ENCODE measurements around the gene MRPL33. TPM values are rescaled to one million over a fixed set of nuclear protein-coding genes. Genes with fewer than 3 reads are reported as not detected.
A peak's percentile ranks its signal among the peaks of the same experiment; 100 is the strongest.

MRPL33 gene
- total RNA-seq, 1 experiment from 2014 or later = 86.3 TPM

DNA sequence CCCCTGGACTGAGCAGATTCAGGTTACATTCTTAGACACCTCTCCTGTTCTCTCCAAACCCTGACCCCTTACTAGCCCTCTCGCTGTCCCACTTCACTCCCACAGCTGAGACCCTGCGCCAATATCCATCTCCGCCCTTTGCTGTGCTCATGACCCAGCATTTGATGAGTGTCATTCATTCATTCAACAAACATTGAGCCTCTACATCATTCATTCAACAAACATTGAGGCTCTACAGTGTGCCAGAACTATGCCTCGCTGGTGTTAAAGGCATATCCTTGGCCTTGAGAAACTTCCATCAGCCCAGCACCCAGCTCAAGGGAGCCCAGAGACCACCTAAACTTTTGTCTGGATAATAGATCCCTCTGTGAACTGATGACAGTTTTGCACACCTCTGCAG is 41.9 kb upstream of the MRPL33 start:
- Histone ChIP-seq H2AFZ (no peak overlapping the region), H3K79me2 (ENCODE audit: low read depth) (0 out of 2 replicates have a peak, but pooled peaks cover 3% of the 10 kb centered on the region), H4K20me1 (ENCODE audit: insufficient read depth) (no peaks in the 10 kb centered on the region), H3K9me2 (ENCODE audit: insufficient read depth) (no peaks in the 10 kb centered on the region), H3K27ac (peak overlapping the region; percentile 10; the same call in 1 of the 2 replicates), H3K4me3 (no peak overlapping the region), H3K27me3 (ENCODE audit: insufficient read depth, low read depth) (no peaks in the 10 kb centered on the region), H3K9me3 (ENCODE audit: insufficient read depth, low read depth) (no peaks in the 10 kb centered on the region), H3K4me2 (0 out of 2 replicates have a peak overlapping the region, but pooled peaks have one; percentile 5), H3F3A (ENCODE audit: insufficient read depth, low read depth) (peaks cover 11% of the 10 kb centered on the region; the same call in 1 of the 2 replicates), H3K36me3 (ENCODE audit: low read depth) (no peaks in the 10 kb centered on the region), H3K4me1 (replicated peaks; ENCODE audit: insufficient read depth) (peaks cover 30% of the 10 kb centered on the region)
- ChIA-PET CTCF (no interaction called here), POLR2A (ENCODE audit: unreplicated experiment) (interaction anchor here (0.5 to 0.6 kb wide), 2 partner anchors 24 to 32 kb away, joined by 3 to 4 read pairs; no protein-coding TSS in a partner anchor)
- TF ChIP-seq EZH2 (IDR thresholded peaks at IDR 0.05; ENCODE audit: low read depth) = no peak
- TF ChIP-seq, protein P1, sequence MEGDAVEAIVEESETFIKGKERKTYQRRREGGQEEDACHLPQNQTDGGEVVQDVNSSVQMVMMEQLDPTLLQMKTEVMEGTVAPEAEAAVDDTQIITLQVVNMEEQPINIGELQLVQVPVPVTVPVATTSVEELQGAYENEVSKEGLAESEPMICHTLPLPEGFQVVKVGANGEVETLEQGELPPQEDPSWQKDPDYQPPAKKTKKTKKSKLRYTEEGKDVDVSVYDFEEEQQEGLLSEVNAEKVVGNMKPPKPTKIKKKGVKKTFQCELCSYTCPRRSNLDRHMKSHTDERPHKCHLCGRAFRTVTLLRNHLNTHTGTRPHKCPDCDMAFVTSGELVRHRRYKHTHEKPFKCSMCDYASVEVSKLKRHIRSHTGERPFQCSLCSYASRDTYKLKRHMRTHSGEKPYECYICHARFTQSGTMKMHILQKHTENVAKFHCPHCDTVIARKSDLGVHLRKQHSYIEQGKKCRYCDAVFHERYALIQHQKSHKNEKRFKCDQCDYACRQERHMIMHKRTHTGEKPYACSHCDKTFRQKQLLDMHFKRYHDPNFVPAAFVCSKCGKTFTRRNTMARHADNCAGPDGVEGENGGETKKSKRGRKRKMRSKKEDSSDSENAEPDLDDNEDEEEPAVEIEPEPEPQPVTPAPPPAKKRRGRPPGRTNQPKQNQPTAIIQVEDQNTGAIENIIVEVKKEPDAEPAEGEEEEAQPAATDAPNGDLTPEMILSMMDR (conservative IDR thresholded peaks at IDR 0.05) = no peak
- intact Hi-C loops (cut with micrococcal nuclease; ENCODE audit: unreplicated experiment) = no loop called here
- DNase-seq = no peak
- BruUV-seq (replicated peaks) = no TSS peak

DNA sequence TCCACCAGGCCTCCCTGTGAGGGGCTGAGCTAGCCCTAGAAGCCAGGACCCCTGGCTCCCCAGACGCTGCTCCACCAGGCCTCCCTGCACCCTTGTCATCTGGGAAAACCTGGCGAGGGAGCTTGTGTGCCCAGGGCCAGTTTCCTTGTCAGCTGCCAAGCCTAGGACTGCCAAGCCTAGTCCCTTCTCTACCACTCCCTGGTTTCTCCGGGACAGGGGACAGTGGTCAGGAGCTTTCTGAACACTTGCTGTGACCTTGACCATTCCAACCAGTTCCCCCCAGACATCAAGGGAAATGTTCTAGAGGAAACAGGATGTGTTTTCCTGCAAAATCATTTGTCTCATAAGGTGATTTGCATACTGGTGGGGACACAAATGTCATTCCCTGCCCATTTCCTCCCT is 41.3 kb upstream of the MRPL33 start:
- Histone ChIP-seq H3K4me2 (no peak overlapping the region), H4K20me1 (ENCODE audit: insufficient read depth) (no peaks in the 10 kb centered on the region), H3K4me3 (no peak overlapping the region), H3K4me1 (replicated peaks; ENCODE audit: insufficient read depth) (peaks cover 30% of the 10 kb centered on the region), H3K27ac (no peak overlapping the region), H2AFZ (no peak overlapping the region), H3K9me3 (ENCODE audit: insufficient read depth, low read depth) (no peaks in the 10 kb centered on the region), H3K9me2 (ENCODE audit: insufficient read depth) (no peaks in the 10 kb centered on the region), H3K79me2 (ENCODE audit: low read depth) (0 out of 2 replicates have a peak, but pooled peaks cover 3% of the 10 kb centered on the region), H3F3A (ENCODE audit: insufficient read depth, low read depth) (peaks cover 17% of the 10 kb centered on the region), H3K27me3 (ENCODE audit: insufficient read depth, low read depth) (no peaks in the 10 kb centered on the region), H3K36me3 (ENCODE audit: low read depth) (no peaks in the 10 kb centered on the region)
- no peak for TF ChIP-seq EZH2 (IDR thresholded peaks at IDR 0.05; ENCODE audit: low read depth)
- TF ChIP-seq, protein P1 (conservative IDR thresholded peaks at IDR 0.05) = no peak
- POLR2A ChIA-PET (ENCODE audit: unreplicated experiment) = no interaction called here
- DNase-seq = no peak
- BruUV-seq (replicated peaks) = no TSS peak
- intact Hi-C loops (cut with micrococcal nuclease; ENCODE audit: unreplicated experiment) = no loop called here
- CTCF ChIA-PET = no interaction called here

GRCh38 chr2:27730980-27731691 is 40.4 kb upstream of the MRPL33 start:
- peaks cover 23% of the 10 kb centered on the region for H3F3A ChIP-seq (ENCODE audit: insufficient read depth, low read depth)
- no peaks in the 10 kb centered on the region for H3K9me3 ChIP-seq (ENCODE audit: insufficient read depth, low read depth)
- no peak overlapping the region for H3K4me3 ChIP-seq
- H3K4me2 ChIP-seq = no peak overlapping the region
- intact Hi-C loops (cut with micrococcal nuclease; ENCODE audit: unreplicated experiment) = no loop called here
- no peak for TF ChIP-seq EZH2 (IDR thresholded peaks at IDR 0.05; ENCODE audit: low read depth)
- TF ChIP-seq, protein P1 (conservative IDR thresholded peaks at IDR 0.05) = no peak
- H3K9me2 ChIP-seq (ENCODE audit: insufficient read depth) = no peaks in the 10 kb centered on the region
- no peak overlapping the region for H3K27ac ChIP-seq
- 0 out of 2 replicates have a peak, but pooled peaks cover 3% of the 10 kb centered on the region for H3K79me2 ChIP-seq (ENCODE audit: low read depth)
- no peaks in the 10 kb centered on the region for H3K36me3 ChIP-seq (ENCODE audit: low read depth)
- POLR2A ChIA-PET (ENCODE audit: unreplicated experiment) = no interaction called here
- no peak for DNase-seq
- CTCF ChIA-PET = interaction anchor here (0.5 kb wide), 1 partner anchor 22 kb away, joined by 3 read pairs; no protein-coding TSS in a partner anchor
- H4K20me1 ChIP-seq (ENCODE audit: insufficient read depth) = no peaks in the 10 kb centered on the region
- H3K27me3 ChIP-seq (ENCODE audit: insufficient read depth, low read depth) = no peaks in the 10 kb centered on the region
- H3K4me1 ChIP-seq (replicated peaks; ENCODE audit: insufficient read depth) = peaks cover 37% of the 10 kb centered on the region
- no TSS peak for BruUV-seq (replicated peaks)
- H2AFZ ChIP-seq = no peak overlapping the region
